IMR-90 (cell line): ENCODE data around the gene LSM7.

Experiments used
- CEBPB ChIP-seq: IDR thresholded peaks from 2 replicates; pipeline ENCODE4 v1.6.1; 2012; ENCODE audit warnings: low read depth, low read length, improper control_type of control experiment
- FOS ChIP-seq: fragments of 150-350 bp; IDR thresholded peaks from 2 replicates; pipeline ENCODE4 v1.6.1; 2016; ENCODE audit warnings: low read depth, low read length
- MAZ ChIP-seq: IDR thresholded peaks from 2 replicates; pipeline ENCODE4 v1.6.1; 2012; ENCODE audit warnings: low read depth, mild to moderate bottlenecking, low read length, improper control_type of control experiment, moderate library complexity, borderline replicate concordance
- POLR2A ChIP-seq: IDR thresholded peaks from 2 replicates; pipeline ENCODE4 v1.6.1; 2012; ENCODE audit warnings: mild to moderate bottlenecking, low read depth, low read length
- RAD21 ChIP-seq: IDR thresholded peaks from 2 replicates; pipeline ENCODE4 v1.6.1; 2012; ENCODE audit warnings: low read length, improper control_type of control experiment
- SMC3 ChIP-seq: fragments of 150-350 bp; IDR thresholded peaks from 2 replicates; pipeline ENCODE4 v1.6.1; 2016; ENCODE audit warnings: low read depth, mild to moderate bottlenecking, antibody characterized with exemption, low read length, moderate library complexity
- TF ChIP-seq, protein P1 (sequence below): conservative IDR thresholded peaks from 2 replicates; pipeline ENCODE4 v1.5.1; 2012; ENCODE audit warnings: mild to moderate bottlenecking, low read depth, low read length, improper control_type of control experiment
- TF ChIP-seq, protein P2 (sequence below): fragments of 150-350 bp; IDR thresholded peaks from 2 replicates; pipeline ENCODE4 v1.6.1; 2017; ENCODE audit warnings: mild to moderate bottlenecking, antibody characterized with exemption, low read length, low read depth
- TF ChIP-seq, protein P3 (sequence below): fragments of 150-350 bp; IDR thresholded peaks from 2 replicates; pipeline ENCODE4 v1.6.1; 2016; ENCODE audit warnings: low read depth, mild to moderate bottlenecking, low read length, moderate library complexity, borderline replicate concordance

DNA sequence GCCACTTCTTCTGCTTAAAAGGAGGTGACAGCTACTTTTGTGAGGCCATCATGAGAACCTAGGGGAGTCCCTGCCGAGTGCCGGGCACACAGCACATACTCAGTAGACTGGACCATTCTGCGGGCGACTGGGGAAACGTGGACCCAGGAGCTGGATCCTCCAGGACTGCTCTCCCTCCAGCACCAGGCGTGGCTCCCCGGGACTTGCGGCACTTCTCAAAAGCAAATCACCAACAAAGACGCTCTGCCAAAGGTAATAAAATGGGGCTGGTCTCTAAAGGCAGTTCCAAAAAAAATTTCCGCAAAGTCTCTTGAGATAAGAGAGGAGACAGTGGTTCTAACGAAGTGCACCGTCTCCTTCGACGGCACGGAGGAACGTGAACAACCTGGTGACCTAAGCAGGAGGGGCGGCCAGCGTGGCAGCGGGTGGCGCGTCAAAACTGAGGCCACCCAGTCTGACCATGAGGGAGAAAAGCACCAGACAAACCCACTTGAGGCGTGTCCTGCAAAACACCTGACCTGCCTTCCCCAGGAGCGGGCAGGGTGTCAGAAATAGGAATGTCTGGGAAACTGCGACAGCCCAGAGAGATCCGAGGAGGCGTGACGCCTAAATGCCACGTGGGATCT, 30.3 kb upstream of the LSM7 start:
- TF ChIP-seq, protein P1, sequence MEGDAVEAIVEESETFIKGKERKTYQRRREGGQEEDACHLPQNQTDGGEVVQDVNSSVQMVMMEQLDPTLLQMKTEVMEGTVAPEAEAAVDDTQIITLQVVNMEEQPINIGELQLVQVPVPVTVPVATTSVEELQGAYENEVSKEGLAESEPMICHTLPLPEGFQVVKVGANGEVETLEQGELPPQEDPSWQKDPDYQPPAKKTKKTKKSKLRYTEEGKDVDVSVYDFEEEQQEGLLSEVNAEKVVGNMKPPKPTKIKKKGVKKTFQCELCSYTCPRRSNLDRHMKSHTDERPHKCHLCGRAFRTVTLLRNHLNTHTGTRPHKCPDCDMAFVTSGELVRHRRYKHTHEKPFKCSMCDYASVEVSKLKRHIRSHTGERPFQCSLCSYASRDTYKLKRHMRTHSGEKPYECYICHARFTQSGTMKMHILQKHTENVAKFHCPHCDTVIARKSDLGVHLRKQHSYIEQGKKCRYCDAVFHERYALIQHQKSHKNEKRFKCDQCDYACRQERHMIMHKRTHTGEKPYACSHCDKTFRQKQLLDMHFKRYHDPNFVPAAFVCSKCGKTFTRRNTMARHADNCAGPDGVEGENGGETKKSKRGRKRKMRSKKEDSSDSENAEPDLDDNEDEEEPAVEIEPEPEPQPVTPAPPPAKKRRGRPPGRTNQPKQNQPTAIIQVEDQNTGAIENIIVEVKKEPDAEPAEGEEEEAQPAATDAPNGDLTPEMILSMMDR, result no peak
- TF ChIP-seq POLR2A (no peak), MAZ (no peak), RAD21 (no peak), SMC3 (no peak), FOS (no peak), CEBPB (no peak)
- TF ChIP-seq, protein P2, sequence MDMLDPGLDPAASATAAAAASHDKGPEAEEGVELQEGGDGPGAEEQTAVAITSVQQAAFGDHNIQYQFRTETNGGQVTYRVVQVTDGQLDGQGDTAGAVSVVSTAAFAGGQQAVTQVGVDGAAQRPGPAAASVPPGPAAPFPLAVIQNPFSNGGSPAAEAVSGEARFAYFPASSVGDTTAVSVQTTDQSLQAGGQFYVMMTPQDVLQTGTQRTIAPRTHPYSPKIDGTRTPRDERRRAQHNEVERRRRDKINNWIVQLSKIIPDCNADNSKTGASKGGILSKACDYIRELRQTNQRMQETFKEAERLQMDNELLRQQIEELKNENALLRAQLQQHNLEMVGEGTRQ, result no peak
- TF ChIP-seq, protein P3, sequence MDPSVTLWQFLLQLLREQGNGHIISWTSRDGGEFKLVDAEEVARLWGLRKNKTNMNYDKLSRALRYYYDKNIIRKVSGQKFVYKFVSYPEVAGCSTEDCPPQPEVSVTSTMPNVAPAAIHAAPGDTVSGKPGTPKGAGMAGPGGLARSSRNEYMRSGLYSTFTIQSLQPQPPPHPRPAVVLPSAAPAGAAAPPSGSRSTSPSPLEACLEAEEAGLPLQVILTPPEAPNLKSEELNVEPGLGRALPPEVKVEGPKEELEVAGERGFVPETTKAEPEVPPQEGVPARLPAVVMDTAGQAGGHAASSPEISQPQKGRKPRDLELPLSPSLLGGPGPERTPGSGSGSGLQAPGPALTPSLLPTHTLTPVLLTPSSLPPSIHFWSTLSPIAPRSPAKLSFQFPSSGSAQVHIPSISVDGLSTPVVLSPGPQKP, result no peak
